Body of pancreas (tissue), 4 donors: ENCODE measurements around the gene SETD2.

Experiments used
- POLR2A ChIP-seq, 3 donors: fragments of 450-650 bp; IDR thresholded peaks; one replicate each; pipeline ENCODE4 v1.6.1; 2016; ENCODE audit warnings: antibody characterized with exemption in 3 of 3, mild to moderate bottlenecking in 2 of 3
- TF ChIP-seq, protein P1 (sequence below), 7 experiments: fragments of 450-650 bp in 4 of 7; fragments of 200-600 bp in 3 of 7; sonication (generic) in 3 of 7; IDR thresholded peaks; one replicate each; pipeline ENCODE4 v1.5.1; 2016 to 2019; ENCODE audit warnings: antibody characterized with exemption in 7 of 7

DNA sequence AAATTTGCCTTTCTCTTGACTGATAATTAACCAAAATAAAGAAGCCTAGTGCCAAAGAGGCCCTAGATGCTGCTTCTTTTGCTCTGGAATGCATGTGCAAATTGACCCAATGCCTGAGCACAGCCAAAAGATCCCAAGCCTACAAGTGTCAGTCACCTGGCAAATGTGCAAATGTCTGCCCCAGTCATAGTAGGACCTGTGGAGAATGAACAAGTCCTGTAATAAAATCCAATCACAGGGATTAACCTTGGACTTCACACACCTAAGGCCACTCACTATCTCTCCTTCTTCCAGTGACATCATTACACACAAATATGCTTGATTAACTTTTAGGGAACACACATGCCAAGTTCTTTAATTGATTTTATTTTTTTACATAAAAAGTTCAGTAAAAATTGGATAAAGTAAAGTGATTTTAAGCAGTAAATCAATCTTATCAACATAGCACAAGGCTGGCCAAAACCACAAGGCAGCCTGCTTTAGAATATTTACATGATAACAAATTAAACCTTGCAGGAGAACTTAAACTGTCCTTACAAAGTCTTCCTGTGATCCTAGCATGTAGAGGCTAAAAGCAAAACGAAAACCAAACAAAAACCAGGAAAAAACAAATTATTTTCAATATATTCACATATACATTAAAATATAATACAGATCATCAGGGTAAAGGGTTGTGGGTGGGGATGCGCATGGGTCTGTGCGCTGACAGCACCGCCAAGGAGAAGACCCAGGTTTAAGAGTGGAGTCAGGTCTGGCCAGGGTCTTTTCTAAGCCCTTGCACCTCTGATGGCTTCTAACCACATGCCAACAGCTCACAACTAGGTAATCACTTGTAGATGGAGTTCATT, 147.6 kb downstream of the SETD2 start:
- no peak for TF ChIP-seq POLR2A (IDR thresholded peaks at IDR 0.05)
- TF ChIP-seq, protein P1, sequence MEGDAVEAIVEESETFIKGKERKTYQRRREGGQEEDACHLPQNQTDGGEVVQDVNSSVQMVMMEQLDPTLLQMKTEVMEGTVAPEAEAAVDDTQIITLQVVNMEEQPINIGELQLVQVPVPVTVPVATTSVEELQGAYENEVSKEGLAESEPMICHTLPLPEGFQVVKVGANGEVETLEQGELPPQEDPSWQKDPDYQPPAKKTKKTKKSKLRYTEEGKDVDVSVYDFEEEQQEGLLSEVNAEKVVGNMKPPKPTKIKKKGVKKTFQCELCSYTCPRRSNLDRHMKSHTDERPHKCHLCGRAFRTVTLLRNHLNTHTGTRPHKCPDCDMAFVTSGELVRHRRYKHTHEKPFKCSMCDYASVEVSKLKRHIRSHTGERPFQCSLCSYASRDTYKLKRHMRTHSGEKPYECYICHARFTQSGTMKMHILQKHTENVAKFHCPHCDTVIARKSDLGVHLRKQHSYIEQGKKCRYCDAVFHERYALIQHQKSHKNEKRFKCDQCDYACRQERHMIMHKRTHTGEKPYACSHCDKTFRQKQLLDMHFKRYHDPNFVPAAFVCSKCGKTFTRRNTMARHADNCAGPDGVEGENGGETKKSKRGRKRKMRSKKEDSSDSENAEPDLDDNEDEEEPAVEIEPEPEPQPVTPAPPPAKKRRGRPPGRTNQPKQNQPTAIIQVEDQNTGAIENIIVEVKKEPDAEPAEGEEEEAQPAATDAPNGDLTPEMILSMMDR (IDR thresholded peaks at IDR 0.05), result no peak
